OCI-M2 (cell line): ENCODE data around the gene XK.
A peak's percentile ranks its signal among the peaks of the same experiment; 100 is the strongest.
"Not testable (repeated sequence)": the region's sequence is repeated elsewhere in the genome, so short reads cannot be mapped to it uniquely, and the experiment has no call there.

ENCODE experiments used
- DNase-seq: peaks from one replicate; lab custom pipeline; 2025; ENCODE audit not compliant: unreplicated experiment; lab: John Stamatoyannopoulos, UW

The XK gene, protein sequence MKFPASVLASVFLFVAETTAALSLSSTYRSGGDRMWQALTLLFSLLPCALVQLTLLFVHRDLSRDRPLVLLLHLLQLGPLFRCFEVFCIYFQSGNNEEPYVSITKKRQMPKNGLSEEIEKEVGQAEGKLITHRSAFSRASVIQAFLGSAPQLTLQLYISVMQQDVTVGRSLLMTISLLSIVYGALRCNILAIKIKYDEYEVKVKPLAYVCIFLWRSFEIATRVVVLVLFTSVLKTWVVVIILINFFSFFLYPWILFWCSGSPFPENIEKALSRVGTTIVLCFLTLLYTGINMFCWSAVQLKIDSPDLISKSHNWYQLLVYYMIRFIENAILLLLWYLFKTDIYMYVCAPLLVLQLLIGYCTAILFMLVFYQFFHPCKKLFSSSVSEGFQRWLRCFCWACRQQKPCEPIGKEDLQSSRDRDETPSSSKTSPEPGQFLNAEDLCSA

DNA sequence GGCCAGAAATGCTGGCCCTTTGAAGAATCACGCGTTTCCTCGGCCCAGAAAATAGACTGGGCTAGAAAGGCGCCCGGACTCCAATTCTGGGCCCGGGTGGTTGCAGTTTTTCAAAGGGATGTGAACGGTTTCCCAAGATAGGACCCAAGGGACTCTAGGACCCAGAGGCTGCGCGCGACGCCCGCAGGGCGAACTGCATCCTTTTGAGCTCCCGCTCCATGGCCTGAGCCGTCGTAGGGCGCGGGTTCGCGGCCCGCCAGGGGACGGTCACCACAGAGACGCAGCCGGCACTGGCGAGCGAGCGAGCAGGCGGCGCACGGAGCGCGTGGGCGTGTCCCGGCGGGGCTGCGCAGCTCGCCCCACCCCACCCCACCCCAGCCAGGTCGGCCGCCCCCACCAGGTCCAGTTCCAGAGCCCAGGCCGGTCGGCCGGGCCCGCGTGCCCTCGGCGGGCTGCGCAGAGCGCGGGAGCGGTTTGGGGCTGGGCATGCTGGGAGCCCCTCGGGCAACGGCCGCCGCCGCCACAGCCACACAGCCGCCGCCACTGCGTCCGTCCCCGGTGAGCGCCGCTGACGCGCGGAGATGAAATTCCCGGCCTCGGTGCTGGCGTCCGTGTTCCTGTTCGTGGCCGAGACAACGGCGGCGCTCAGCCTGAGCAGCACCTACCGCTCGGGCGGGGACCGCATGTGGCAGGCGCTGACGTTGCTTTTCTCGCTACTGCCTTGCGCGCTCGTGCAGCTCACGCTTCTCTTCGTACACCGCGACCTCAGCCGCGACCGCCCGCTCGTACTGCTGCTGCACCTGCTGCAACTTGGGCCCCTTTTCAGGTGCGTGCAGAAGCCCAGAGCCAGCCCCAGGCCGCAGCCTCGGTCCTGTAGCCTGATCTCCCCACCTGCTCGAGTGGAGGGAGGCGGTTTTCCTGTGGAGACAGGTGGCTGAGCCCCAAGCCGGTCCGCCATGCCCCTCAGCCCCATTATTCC is at the start of gene XK:
Gene XK (plus strand): TSS at position 411 of the 979 bp plus-strand sequence. CDS start 171 bp downstream, at position 582.
- DNase-seq = peak; percentile 54

DNA sequence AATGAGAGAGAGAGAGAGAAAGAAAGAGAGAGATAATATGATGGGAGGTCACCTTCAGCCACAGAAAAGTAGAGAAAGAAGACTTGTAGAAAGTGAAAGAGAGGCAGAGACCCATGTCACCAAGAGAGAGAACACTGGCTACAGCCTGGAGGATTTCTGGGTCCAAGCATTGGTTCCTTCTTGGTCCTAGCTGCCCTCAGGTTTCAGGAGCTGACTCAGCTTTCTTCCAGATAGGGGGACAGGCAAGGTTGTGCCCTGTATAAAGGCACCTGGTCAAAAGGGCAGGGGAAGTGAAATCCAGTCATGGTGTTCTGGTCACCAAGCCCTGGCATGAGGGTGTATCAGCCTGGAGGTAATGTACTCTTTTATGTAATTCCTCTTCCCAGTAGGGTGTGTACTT is 47.5 kb upstream of the XK start:
- DNase-seq = no peak

- no peak for DNase-seq
These were observed 45.4 kb upstream of the XK start for GRCh38 chrX:37640142-37640541.

DNA sequence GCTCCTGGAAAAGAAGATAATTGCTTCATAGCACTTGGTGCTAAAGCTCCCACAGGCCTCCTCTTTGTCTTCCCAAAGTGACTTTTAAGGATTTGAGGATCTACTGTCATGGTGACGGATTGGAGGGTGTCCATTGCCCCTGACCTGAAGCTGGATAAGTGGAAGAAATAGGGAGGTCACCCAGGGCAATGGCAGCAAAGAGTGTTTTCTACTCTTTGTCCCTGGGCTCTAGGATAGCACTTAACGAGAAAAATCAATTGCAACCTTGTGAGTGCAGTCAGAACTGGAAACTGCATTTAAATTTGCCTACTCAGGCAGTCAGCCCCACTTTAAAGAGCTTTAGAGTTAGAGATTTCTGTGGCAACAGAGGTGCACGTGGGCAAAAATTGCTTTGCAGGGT is 43.7 kb upstream of the XK start:
- DNase-seq = no peak

DNA sequence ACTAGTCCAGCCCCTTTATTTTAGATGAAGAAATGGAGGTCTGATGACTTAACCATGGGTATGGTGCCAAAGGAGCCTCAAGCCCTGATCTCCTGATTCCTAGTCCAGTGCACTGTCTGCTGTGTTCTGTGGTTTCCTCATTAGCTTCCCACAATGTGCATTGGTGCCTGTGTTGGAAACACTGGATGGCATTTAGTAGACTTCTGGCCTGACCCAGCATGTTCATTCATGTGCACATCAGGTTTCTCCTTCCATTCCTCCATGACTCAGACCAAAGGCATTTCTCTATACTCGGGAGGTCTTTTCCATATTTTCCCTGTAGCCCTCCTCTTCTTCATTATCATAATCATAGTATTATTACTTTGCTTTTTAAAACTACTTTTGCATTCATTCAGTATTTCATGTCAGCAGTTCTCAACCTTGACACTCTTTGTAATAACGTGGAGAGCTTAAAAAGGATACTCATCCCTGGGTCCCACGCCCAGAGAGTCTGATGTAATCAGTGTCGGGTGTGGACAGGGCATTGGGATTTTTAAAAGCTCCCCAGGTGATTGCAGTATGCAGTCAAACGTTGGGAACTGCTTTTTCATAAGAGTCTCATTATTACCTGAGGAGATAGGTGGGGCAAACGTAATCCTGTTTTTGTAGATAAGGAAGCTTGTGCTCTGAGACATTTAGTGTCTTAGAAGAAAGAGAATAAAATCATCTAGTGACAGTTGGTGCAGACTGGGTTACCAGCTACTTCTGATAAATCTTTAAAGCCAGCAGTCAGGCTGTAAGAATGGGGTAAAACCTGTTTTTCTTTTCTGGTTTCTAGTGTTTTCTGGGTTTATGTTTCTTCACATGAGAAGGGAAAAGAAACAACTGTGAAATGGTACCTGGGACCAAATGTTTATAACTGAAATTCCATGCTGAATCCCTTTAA is 40.9 kb upstream of the XK start:
- DNase-seq = no peak

DNA sequence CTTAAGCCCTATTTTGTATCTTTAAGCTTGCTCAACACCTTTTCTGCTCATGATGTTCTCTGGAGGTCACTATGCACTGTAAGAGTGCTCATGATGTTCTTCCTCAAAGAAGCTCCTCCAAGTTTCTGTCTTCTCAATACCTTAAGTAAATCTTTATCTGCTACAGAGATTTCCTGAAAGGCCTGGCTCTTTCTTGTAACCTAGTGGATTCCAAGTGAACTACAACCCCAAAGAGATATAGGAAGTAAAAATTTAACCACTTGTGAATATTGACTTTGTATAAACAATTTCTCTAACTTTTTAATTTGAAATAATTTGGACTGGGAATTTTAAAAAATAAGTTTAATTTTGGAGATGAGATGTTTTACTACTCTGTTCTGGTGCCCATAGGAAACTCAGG is 39.3 kb upstream of the XK start:
- no peak for DNase-seq

DNA sequence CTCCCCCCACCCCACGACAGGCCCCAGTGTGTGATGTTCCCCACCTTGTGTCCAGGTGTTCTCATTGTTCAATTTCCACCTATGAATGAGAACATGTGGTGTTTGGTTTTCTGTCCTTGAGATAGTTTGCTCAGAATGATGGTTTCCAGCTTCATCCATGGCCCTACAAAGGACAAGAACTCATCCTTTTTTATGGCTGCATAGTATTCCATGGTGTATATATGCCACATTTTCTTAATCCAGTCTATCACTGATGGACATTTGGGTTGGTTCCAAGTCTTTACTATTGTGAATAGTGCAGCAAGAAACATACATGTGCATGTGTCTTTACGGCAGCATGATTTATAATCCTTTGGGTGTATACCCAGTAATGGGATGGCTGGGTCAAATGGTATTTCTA is 34.7 kb upstream of the XK start:
- not testable (repeated sequence) for DNase-seq

DNA sequence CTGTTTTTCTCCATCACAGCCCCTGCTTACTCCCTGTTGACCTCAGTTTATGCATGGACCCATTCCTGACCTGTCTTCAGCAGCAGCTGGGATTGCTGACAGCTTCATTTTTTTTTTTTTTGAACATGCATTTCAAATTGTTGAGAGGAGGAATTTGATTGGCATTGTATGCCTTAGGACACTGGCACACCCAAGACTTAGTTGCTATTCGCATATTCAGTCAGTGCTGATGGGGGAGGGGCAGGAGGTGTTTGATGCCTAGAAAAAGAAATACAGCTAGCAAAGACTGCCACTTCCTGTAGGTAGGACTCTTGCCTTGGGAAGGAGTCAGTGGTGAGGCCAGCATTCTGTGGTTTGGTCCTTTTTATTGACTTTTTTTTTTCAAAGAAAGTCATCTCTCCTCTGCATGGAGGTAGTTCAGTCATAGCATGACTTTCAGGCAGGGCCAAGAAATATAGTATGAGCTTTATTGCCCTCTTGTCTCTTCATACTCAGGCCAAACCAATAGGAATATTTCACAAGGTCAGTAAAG is 33.6 kb upstream of the XK start:
- DNase-seq = no peak

- peak; percentile 56 for DNase-seq
These were observed 32.9 kb upstream of the XK start for GRCh38 chrX:37652589-37653231.

DNA sequence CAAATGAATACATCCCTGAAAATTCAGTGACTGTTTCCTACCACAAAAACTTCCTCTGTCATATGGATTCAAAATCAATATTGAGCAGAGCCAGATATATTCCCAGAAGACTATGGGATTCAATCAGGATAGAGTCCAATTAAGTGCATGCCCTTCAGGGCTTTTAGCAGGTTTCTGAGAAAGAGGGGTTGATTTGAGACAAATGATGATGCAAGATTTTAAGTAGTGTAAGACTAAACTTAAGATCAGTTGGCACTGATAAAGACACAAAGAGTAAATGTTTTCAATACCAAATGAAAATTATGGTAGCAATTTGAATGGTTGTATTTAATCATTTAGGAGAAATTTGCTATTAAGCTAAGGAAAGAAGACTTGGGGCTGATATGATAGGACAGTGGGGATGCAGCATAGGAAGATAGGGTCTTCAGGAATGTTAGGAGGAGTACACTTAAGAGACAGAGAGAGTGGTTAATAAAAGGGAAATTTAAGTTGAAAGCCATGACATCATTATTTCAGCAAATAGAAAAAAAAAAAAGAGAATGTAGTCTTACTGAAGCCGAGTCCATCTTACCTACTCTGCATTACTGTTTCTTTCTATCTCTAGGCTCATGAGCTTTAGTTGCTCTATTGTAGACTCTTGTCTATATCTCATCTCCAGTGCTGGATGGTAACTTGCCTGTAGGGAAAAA is 32.0 kb upstream of the XK start:
- DNase-seq = no peak

- no peak for DNase-seq
These were observed 27.1 kb upstream of the XK start for GRCh38 chrX:37658343-37659030.

GRCh38 chrX:37659047-37659446 is 26.5 kb upstream of the XK start:
- DNase-seq = no peak

DNA sequence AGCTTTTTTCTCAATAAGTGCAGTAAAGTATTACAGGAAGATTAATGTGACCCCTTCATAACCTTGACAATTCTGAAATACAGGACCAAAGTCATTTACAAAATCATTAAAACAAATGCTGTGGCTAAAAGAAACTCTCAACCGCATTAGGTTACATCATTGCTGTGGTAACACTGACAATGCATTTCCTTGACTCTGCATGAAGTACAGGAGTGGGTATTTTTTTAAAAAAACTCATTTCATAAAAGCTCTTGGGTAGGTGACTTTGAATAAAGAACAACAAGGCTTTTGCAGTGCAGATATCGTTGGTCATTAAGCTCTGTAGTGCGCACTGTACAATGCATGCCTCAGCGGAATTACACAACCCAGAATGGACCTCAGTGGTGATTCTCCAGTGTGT is 23.4 kb upstream of the XK start:
- no peak for DNase-seq

DNA sequence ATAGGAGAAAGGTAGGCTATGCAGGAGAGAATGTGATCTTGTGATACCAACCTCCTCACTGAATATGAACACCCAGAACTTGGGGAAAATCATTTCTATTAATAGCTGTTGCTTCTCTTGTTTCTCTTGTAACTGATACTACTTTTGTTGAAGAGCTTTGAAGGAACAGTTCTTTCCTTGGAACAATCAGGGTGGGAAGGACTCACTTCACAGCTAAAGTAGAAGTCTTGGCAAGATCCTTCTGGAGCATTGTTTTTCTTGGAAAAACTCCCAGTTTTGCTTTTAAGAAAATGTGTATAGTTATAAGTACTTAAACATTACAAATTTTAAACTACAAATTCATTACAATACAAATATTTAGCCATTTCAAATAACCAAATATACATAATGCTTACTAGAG is 19.1 kb upstream of the XK start:
- no peak for DNase-seq

DNA sequence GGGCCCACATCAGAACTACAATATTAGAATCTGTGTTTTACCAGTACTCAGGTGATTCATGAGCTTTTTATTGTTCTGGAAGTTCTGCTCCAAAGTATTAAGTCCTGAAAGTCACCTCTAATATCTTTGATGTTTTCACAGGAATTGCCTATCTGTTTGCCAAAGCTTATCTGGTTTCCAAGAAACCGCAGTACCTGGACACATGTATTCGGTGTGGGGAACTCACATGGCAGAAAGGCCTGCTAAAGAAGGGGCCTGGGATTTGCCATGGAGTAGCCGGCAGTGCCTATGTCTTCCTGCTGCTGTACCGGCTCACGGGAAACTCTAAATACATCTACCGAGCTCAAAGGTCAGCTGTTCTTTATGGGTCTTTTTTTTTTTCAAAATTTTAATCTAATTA is 18.4 kb upstream of the XK start:
- no peak for DNase-seq

DNA sequence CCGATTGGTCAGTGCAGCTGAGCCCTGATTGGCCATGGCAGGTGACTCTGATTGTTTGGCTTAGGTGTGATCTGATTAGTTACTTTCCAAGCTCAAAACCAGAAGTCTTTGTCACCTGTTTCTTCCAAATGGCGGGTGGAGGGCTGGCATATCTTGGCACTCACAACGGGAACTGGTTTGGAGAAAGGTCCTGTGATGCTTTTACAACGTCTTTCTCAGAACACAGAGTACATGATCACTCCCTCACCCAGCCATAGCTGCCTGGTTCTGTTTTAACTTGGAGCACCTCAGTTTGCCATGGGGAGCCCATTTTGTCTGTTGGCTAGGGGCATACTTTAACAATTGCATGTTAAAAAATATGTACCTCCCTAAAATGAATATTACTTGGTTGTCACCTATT is 13.0 kb upstream of the XK start:
- DNase-seq = no peak

DNA sequence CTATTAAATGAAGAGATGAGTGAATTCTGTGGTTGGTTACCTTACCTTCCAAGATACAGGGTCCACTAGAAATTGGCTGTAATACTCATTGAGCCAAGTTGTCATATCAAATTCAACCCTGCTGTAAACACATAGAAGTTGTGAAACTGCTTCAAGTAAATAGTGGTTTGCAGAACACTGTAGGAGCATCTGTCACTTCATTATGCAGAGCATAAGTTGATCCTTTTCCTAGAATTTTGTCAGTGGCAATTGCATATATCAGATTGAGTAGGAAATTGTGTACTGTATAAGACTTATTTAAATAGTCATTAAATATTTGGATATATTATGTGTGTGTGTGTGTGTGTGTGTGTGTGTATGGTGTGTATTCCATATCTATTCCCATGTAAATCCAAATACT is 8.8 kb upstream of the XK start:
- no peak for DNase-seq

GRCh38 chrX:37677243-37677642 is 8.3 kb upstream of the XK start:
- no peak for DNase-seq

DNA sequence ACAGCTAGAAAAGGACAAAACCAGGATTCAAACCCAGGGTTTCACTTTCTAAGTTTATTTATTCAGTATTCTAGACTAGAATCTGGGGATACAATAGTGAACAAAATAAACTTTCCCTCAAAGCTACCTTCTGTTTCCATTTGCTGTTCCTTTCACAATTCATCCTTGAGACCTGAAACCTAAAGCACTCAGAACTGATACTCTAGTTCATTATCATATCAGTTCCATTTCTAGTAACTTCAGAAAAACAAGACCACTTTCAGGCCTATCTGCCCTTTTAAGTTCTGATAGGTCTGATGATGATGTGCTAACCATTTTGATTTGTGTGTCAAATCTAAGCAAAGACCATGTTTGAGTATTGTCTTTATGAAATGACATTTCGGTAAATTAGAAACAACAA is 7.8 kb upstream of the XK start:
- no peak for DNase-seq
